Retinal pigment epithelial cell (primary cell): Measurements from ENCODE around the gene TREX2.

Experiments used
- DNase-seq: peaks from one replicate; pipeline ENCODE4 v3.0.0-alpha.2; 2010; ENCODE audit warnings: low read depth
- H3K4me3 ChIP-seq: 2 replicates; pipeline ENCODE4 v1.5.1; 2011; ENCODE audit warnings: mild to moderate bottlenecking, low read length, control low read depth, moderate library complexity
- TF ChIP-seq, protein P1 (sequence below): conservative IDR thresholded peaks from 2 replicates; pipeline ENCODE4 v1.5.1; 2011; ENCODE audit warnings: low read depth, low read length, control low read depth, inconsistent platforms

Gene TREX2

DNA sequence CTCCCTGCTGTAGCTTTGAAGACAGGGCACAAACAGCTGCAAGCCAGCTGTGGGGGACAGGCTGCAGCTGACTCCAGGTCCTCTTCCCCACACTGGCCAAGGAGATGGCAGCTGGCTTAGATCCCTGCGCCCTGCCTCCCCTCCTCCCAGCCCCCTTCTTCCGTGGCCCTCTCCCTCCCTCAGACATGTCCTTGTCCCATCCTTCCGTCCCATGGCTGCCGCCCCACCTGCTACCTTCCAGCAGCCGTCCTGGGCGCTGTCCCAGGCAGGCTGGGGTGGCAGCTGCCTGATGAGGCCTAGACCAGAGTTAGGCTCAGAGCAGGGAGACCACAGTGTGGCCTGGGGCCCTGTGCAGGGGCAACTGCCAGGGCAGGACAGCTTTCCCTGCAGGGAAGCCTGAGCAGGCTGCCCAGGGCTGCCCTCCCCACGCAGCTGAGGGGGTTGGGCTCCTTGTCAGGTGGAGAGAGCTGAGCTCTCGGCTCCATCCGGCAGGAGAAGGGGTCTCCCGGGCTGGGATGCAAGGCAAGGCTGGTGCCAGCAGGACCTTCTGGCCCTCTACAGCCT, 45.6 kb upstream of the TREX2 start:
- TF ChIP-seq, protein P1, sequence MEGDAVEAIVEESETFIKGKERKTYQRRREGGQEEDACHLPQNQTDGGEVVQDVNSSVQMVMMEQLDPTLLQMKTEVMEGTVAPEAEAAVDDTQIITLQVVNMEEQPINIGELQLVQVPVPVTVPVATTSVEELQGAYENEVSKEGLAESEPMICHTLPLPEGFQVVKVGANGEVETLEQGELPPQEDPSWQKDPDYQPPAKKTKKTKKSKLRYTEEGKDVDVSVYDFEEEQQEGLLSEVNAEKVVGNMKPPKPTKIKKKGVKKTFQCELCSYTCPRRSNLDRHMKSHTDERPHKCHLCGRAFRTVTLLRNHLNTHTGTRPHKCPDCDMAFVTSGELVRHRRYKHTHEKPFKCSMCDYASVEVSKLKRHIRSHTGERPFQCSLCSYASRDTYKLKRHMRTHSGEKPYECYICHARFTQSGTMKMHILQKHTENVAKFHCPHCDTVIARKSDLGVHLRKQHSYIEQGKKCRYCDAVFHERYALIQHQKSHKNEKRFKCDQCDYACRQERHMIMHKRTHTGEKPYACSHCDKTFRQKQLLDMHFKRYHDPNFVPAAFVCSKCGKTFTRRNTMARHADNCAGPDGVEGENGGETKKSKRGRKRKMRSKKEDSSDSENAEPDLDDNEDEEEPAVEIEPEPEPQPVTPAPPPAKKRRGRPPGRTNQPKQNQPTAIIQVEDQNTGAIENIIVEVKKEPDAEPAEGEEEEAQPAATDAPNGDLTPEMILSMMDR, result no peak

DNA sequence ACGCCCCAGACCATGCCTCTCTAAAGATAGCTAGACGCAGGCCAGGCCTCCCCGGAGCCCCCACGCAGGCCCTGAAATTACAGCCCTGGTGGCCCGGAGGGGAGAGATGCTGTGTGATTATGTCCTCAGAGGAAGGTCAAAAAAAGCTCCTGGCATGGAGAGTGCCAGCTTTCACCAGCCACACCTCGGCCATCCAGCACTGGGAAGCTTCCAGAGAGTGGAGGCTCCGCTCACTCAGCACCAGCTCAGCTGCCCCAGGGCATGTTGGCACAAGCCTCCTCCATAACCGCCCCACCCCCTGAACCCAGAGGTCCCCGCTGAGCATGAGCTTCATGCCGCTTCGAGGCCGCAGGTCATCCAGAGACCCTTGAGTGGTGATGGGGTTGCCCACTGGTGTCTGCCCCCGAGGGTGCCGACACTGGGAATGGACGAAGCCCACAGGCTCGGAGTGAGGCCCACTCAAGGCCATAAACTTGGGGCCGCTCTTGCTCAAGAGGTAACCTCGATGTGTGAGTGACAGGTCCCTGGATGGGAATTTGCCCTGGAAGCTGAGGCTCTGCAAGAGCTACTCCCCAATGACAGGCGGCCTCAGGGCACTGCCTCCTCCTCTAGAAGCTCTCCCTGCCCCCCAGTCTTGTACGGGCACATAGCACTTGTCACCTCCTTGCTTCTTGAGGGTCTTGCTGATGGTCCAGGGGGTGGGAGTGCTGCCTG, 44.5 kb upstream of the TREX2 start:
- TF ChIP-seq, protein P1, result no peak
- no peak overlapping the region for H3K4me3 ChIP-seq
- no peak for DNase-seq

More for the DNA sequence above, 45.6 kb upstream of the TREX2 start:
- H3K4me3 ChIP-seq, result no peak overlapping the region
- no peak for DNase-seq

DNA sequence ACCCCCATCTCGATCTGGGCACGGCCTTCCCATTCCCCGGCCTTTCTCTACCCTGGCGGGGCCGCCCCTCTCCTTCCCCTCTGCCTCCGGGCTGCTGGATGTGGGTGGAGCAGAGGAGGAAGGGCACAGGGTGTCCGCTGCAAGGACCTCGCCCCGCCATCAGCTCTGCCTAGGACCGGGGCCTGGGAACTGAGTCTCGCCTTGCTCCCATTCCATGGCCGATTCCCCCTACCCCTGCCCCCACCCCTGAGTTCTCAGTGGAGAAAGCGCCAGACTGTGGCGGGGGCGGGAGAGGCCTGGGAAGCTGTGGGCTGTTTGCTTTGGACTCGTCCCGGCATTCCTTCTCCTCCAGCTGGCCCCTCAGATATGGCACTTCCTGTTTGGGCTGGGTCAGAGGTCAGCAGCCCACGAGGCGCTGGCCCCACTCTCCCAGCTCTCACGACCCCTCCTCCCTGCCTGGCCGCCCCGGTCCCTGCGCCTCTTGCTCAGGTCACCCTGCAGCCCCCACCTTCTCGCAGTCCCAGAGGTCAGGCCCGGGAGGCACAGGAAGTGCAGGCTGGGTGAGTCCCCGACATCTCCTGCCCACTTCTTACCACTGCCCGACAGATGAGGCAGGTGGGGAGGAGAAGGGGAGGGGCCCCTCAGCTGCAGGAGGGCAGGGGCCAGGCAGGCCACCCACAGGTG, 42.5 kb upstream of the TREX2 start:
- DNase-seq, result no peak
- TF ChIP-seq, protein P1, result no peak
- no peak overlapping the region for H3K4me3 ChIP-seq

DNA sequence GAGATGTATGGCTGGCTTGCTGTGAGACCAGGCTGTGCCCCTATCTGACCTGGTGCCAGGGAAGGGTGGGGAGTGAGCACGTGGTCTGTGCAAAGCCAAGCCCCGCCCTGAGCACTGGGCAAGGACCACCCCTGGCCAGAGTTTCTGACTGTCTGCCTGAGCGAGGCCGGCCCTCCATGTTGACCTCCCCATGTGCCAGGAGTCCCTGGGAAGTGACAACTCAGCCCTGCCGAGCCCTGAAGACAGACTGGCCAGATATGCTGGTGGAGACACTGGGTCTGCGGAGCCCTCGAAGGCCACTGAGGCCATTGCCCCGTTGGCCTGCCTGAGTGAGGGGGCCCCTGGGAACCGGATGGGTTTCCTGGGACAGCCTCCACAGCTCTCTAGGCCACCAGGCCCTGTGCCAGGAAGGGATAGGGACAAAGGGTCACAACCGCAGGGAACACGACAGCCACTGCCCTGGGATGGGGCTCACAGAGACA, 41.8 kb upstream of the TREX2 start:
- TF ChIP-seq, protein P1, result no peak
- no peak for DNase-seq
- H3K4me3 ChIP-seq, result no peak overlapping the region

DNA sequence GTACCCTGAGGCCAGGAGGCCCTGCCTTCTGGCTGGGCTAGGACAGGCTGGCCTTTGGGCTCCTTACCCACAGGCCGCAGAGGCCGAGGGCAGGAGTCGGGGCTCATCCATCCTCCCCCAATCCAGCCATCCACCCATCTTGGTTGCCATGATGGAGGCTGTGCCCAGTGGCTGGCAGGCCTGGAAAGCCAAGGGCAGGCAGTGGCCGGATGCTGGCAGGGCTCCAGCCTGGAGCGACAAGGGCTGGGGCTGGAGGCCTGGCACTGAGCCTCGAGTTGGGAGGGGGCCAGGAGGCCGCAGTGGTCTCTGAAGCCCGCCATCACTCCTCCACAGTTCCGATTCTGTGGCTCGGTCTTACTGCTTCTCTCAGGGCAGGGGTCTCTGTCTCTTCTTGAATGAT, 40.3 kb upstream of the TREX2 start:
- no peak overlapping the region for H3K4me3 ChIP-seq
- DNase-seq, result no peak
- TF ChIP-seq, protein P1, result no peak

DNA sequence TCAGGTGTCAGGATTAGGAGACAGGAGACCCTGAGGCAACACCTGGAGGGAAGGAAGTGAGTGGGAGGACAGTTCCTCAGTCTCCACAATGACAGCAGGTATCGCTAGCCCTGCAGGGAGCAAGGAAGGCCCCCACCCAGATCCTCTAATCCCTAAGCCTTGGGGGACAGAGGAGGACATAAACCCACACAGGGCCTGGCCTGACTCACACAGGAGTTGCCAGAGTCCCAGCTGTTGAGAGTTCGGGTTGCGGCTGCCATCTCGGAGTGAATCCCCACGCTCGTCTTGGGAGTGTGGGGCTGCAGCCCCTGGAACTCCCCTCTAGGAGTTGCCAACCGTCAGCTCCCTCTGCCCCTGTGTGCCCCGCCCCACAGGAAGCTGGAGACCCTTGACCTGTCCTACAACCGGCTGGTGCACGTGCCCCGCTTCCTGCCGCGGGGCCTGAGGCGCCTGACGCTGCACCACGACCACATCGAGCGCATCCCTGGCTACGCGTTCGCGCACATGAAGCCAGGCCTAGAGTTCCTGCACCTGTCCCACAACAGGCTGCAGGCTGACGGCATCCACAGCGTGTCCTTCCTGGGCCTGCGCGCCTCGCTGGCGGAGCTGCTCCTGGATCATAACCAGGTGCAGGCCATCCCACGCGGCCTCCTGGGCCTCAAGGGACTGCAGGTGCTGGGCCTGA, 39.7 kb upstream of the TREX2 start:
- TF ChIP-seq, protein P1, result no peak
- H3K4me3 ChIP-seq, result no peak overlapping the region
- DNase-seq, result no peak
